ENCODE measurements around the gene EVA1A. TPM values are rescaled to one million over a fixed set of nuclear protein-coding genes. Genes with fewer than 3 reads are reported as not detected.

The EVA1A gene
- total and polyA plus RNA-seq, 4 donors: 45.7 to 206 (median 100) TPM

- WGBS: 84% methylated on average over 1 of the region's 1 CpG
- no peak for TF ChIP-seq RXRA (IDR thresholded peaks at IDR 0.05)
- TF ChIP-seq ATF3 (IDR thresholded peaks at IDR 0.05): no peak
- TF ChIP-seq REST (IDR thresholded peaks at IDR 0.05): no peak
- TF ChIP-seq FOXA2 (IDR thresholded peaks at IDR 0.05): no peak
- TF ChIP-seq EGR1 (IDR thresholded peaks at IDR 0.05; ENCODE audit: low read depth in 2 of 2): no peak
- TF ChIP-seq CTCF (IDR thresholded peaks at IDR 0.05; ENCODE audit: low read depth, low read length, missing input control): no peak
- no peak for TF ChIP-seq TAF1 (conservative IDR thresholded peaks at IDR 0.05)
- no peak for TF ChIP-seq FOXA1 (IDR thresholded peaks at IDR 0.05)
- TF ChIP-seq HNF4G (IDR thresholded peaks at IDR 0.05): no peak
- no peak for TF ChIP-seq GABPA (IDR thresholded peaks at IDR 0.05 in 1 of 2, conservative IDR thresholded peaks at IDR 0.05 in 1 of 2)
- no peak for TF ChIP-seq HNF4A (conservative IDR thresholded peaks at IDR 0.05)
- TF ChIP-seq RAD21 (IDR thresholded peaks at IDR 0.05): no peak
- no peak for TF ChIP-seq MAX (IDR thresholded peaks at IDR 0.05)
- TF ChIP-seq JUND (IDR thresholded peaks at IDR 0.05): no peak
- no peak for TF ChIP-seq YY1 (IDR thresholded peaks at IDR 0.05)
- TF ChIP-seq NR2F2 (IDR thresholded peaks at IDR 0.05): no peak
- no peak for TF ChIP-seq SP1 (IDR thresholded peaks at IDR 0.05)
- no peak for TF ChIP-seq ZBTB33 (IDR thresholded peaks at IDR 0.05)
- H3K36me3 ChIP-seq (ENCODE audit: control insufficient read depth in 4 of 4, insufficient read depth in 3 of 4, low read depth in 1 of 4, low read length in 3 of 4): no peaks in the 10 kb centered on the region
Measured at GRCh38 chr2:75532488-75532887, 28.3 kb downstream of the EVA1A start.

More at GRCh38 chr2:75532488-75532887, 28.3 kb downstream of the EVA1A start:
- Histone ChIP-seq H3K9me3 (ENCODE audit: control insufficient read depth in 4 of 4, low read length in 3 of 4) (no peaks in the 10 kb centered on the region), H3K4me1 (ENCODE audit: control insufficient read depth in 4 of 4, insufficient read depth in 4 of 4, low read length in 3 of 4) (peaks cover 0 to 10% (median 0%) of the 10 kb centered on the region in 4 donors), H3K4me3 (ENCODE audit: low read depth in 1 of 3, low read length in 3 of 3) (no peak overlapping the region), H3K27ac (ENCODE audit: low read depth in 1 of 2, low read length in 2 of 2) (no peak overlapping the region), H3K9ac (ENCODE audit: low read depth in 1 of 2, low read length in 2 of 2) (no peak overlapping the region), H3K27me3 (ENCODE audit: control insufficient read depth in 4 of 4, insufficient read depth in 4 of 4, low read length in 3 of 4) (no peaks in the 10 kb centered on the region)
- no peak for DNase-seq (ENCODE audit: low spot score)
